Fibroblast of skin of back (primary cell): Measurements from ENCODE around the gene KIAA0825.
"Not testable (repeated sequence)": the region's sequence is repeated elsewhere in the genome, so short reads cannot be mapped to it uniquely, and the experiment has no call there.

Source experiments
- DNase-seq: peaks from one replicate; pipeline ENCODE4 v3.0.0-alpha.2; 2013

KIAA0825 gene

DNA sequence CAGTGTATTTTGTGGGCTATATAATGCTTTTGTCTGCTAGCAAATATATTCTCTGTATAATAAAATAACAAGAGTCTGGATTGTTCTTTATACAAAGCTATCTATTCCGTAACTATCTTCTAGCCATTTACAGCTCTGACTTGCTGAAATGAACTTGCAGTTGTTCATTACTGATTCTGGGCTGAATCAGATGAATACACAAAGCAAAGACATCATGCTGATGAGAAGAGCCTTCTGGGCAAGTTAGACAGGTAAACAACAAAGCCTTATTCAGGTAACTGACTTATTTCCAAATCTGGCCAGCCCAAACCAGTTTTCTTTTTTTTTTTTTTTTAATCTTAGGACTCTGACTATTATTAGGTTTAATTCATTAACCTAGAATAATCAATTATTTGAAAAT, 255.5 kb downstream of the KIAA0825 start:
- DNase-seq = no peak

DNA sequence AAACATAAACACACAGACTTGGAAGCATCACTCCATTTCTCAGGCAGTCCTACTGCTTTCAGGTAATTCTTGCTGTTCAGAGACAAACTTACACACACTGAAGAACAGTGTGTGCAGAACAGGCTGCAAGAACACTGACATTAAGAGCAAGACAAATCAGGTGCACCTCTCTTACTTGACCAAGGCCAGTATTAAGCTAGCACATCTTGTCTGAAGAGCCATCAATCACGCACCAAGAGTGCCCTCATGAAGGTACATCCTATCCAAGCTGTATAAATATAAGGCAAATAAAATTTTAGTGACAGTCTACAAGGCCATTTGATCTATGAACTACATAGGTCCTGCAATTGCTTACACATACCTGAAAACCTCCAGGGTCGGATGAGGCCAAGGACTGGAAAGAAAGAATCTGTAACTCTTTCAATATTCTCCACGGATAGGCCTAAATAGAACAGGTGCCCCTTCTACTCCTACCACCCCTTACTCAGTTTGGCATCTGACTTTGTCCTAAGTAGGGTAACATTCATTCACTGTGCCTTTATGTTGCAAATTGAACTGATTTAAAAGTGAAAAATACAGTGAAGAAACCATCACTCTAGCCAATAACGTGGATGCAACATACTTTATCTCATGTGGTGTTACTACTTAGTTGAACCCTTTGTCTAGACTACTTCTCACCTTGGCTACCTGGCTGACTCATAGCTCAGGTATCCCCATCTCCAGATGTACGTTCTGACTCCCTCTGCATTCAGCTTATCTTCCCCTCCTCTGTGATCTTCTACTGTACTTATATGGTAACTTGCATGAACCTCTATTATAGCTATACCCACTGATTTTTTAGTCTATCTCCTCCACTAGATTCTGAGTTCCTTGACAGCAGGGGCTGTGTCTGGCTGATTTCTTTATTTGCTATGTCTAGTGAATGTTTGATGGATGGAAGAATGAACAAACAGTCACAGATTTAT, 256.3 kb downstream of the KIAA0825 start:
- DNase-seq = no peak

DNA sequence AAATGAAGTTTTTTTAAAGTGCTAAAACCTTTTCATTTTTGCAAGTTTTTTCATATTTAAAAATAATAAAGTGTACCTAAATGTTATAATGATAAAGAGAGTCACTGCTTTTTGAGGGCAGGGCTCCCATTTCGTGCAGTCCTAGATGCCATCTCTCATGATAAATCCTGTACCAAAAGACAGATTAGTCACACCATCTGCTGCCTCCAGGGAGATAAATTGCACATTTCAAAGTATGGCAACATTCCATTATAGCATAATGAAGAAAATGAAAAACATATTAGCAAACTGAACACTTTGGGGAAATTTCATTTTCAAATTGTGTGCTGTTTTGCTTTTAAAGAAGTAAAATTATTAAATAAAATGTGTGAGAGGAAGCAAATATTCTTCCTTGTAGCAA, 257.2 kb downstream of the KIAA0825 start:
- peak; percentile 6 for DNase-seq

DNA sequence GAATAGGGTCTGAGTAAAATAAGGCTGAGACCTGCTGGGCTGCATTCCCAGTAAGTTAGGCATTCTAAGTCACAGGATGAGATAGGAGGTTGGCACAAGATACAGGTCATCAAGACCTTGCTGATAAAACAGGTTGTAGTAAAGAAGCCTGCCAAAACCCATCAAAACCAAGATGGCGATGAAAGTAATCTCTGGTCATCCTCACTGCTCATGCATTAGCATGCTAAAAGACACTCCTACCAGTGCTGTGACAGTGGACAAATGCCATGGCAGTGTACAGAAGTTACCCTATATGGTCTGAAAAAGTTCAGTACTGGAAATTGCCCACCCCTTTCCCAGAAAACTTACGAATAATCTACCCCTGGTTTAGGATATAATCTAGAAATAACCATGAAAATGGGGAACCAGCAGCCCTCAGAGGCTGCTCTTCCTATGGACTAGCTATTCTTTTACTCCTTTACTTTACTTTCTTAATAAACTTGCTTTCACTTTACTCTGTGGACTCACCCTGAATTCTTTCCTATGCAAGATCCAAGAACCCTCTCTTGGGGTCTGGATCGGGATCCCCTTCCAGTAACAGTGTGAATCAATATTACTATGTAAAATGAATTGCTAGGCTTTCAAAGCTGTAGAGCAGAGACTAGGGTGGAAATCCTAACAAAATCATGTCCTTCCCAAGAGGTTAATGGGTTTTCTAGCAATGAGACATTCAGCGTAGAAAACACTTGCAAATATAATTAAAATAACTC, 257.8 kb downstream of the KIAA0825 start:
- no peak for DNase-seq

DNA sequence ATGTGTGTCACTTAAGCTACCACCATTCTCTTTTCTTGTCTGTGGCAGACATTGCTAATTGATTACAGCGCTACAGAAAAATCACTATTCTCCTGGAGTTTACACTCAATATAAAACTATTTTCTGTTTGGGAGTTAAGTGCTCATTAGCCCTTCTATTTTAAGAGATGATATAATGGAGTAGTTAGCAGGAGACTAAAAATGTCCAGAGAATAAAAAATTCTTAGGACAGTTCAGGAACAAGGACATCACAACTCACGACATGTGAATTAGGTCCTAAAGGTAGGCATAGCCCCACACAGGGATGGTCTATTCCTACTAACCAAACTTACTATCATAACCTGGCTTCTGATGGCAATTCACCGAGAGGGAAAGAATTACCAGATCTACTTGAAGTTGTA, 258.5 kb downstream of the KIAA0825 start:
- no peak for DNase-seq

DNA sequence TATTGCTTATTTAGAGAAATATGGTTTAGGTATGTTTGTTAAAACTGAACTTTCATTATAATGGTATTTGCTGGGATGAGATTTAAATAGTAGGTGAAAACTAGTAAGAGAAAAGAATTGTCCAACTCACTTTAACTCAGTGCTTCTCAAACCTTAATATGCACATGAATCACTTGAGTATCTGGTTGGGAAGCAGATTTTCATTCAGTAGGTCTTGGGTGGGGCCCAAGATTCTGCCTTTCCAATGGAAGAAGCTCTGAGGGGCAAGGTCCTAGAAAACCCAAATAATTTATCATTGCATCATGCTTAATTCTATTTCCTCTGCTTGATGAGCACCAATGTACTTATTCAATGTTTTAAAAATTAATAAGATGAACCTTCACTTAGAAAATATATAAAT, 262.6 kb downstream of the KIAA0825 start:
- no peak for DNase-seq

DNA sequence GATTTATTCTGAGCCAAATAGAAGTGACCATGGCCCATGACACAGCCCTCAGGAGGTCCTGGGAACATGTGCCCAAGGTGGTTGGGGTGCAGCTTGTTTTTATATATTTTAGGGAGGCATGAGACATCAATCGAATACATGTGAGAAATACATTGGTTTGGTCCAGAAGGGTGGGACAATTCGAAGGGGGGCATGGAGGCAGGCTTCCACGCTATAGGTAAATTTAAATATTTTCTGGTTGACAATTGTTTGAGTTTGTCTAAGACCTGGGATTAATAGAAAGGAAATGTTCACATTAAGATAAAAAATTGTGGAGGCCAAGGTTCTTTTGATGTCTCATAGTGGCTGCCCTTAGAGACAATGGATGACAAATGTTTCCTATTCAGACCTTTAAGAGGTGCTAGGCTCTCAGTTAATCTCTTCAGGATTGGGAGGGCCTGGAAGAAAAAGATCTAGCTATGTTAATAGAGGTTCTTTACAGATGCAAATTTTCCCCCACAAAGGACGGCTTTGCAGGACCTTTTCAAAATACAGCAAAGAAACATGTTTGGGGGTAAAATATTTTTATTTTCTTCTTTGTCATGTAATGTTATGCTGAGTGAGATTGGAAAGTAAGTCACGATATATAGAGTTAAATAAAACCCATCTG, 263.4 kb downstream of the KIAA0825 start:
- not testable (repeated sequence) for DNase-seq

GRCh38 chr5:94353605-94354004, 264.8 kb downstream of the KIAA0825 start:
- DNase-seq = no peak

GRCh38 chr5:94347130-94347529, 271.3 kb downstream of the KIAA0825 start:
- no peak for DNase-seq

GRCh38 chr5:94345257-94345656, 273.1 kb downstream of the KIAA0825 start:
- DNase-seq = no peak

GRCh38 chr5:94337617-94338016, 280.8 kb downstream of the KIAA0825 start:
- no peak for DNase-seq

DNA sequence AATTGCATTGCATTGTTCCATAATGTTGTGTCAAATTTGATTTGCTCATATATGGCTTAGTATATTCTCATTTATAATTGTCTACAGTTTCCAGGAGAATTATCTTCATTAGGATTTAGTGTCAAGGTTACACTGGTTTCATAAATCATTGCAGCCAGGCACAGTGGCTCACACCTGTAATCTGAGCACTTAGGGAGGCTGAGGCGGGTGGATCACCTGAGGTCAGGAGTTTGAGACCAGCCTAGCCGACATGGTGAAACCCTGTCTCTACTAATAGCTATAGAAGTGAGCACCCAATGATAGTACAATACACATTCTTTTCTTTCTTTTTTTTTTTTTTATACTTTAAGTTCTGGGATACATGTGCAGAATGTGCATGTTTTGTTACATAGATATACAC, 282.5 kb downstream of the KIAA0825 start:
- no peak for DNase-seq

DNA sequence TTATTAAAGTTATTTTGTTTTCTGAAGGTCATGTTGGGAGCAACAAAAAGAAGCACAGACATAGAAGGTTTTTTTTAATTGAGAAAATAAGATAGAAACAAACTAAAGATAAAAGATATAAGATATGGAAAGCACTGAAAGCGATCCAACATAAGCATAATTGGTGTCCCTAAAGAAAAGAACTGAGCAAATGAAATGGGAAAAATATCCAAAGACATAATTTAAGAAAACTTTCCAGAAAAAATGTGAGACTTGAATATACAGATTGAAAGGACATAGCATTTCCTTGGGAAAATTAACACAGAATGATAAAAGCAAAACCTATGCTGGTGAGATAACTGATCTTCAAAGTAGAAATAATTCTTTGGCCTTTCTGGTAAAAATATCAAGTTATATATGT, 289.3 kb downstream of the KIAA0825 start:
- no peak for DNase-seq

- no peak for DNase-seq
Measured at GRCh38 chr5:94326586-94326985, 291.8 kb downstream of the KIAA0825 start.

DNA sequence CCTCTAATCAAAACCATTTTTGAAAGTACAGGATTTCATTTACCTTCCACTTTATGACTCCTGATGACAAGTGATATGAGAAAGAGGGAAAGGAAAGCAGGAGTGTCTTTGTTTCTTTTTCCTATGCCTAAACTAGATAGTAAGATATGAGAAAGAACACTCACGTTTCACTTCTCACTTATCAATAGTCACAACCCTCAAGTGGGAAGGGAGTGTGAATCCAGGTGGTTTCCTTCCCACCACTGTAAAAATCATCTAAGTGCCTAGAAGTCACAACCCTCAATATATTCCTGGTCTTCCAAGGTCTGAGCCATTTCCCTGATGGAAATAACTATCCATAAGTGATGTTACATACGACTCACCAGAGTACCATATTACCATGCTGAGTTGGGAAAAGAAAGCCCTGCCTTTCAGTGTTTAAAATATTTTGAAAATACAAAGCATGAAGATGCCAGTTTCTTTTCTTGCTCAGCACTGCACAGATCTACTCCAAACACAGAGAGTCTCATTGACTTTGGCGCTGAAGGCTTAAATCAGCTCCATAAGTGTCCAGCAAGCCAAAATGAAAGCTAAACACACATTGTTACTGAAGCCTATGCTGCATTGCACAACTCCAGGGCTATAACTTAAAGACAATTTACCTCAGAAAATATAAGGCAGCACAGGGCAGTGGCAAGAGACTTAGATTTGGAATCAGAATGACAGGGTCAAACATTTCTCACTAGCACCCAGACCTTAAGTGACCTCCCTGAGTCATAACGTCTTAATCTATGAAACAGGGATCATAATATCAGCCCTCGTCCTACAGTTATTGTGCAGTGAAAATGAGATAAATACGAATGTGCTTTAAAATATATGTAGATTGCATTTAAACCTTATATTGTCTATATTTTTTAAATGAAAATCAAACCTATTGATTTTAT, 301.2 kb downstream of the KIAA0825 start:
- no peak for DNase-seq

GRCh38 chr5:94314460-94315131, 303.8 kb downstream of the KIAA0825 start:
- DNase-seq = no peak

GRCh38 chr5:94313696-94314095, 304.7 kb downstream of the KIAA0825 start:
- no peak for DNase-seq

GRCh38 chr5:94313188-94313587, 305.2 kb downstream of the KIAA0825 start:
- no peak for DNase-seq

DNA sequence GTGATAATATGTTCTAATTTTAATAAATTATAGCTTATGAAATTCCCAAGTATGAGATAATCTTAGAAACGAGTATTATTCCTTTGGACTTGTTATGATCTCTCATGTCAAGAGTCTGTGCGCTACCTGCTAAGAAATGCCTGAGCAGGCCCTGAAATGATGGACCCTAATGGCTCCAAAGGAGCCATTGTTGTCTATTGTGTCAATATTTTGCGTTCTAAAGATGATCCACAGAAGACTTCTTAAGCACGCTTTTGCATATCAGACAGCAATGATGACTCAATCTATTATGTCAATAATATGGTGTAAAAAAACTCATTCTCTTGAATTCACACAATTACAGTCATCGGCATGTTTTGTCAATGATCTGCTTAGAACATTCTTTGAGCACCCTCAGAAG, 306.1 kb downstream of the KIAA0825 start:
- no peak for DNase-seq

GRCh38 chr5:94310833-94311232, 307.6 kb downstream of the KIAA0825 start:
- no peak for DNase-seq

DNA sequence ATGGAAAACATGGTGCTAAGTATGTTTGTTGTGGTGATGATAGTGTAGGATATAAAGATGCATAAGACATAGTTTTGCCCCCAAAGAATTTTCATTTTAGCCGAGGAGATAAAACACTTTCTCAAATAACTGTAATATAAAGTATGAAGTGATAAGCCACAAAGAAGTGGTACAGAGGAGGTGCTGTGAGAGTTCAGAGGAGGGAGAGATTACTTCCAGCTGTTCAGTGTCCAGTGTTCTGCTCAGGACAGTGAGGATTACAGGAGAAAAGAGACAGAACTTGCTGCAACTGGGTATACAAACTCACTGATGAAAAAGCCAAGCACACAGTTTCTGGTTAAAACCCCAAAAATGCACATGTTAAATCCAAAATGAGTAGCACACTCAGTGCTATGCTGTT, 309.3 kb downstream of the KIAA0825 start:
- no peak for DNase-seq

- DNase-seq = no peak
Measured at GRCh38 chr5:94308442-94308841, 310.0 kb downstream of the KIAA0825 start.
